ENCODE results near the gene CACNG6. TPM values are rescaled to one million over a fixed set of nuclear protein-coding genes. Genes with fewer than 3 reads are reported as not detected.

The CACNG6 gene
- total RNA-seq (not detected), total RNA-seq (0 to 0.19 (median 0) reads per million in 29 experiments)
- not detected for total RNA-seq (2013)

GRCh38 chr19:53991224-53992113 is at the start of gene CACNG6:
CACNG6 (plus strand) TSS chr19:53991637; CDS start chr19:53992878, 1,241 bp downstream.
- peaks cover 3 to 12% (median 5%) of the 10 kb centered on the region in 3 donors for H3K4me1 Mint-ChIP-seq
- H3K27me3 Mint-ChIP-seq: peaks cover 46 to 53% of the 10 kb centered on the region in 2 donors
- Histone ChIP-seq H3K4me3 (ENCODE audit: control insufficient read depth in 1 of 2, extremely low read depth in 1 of 2, low read length in 1 of 2) (no peak within 1 kb of the TSS), H3K36me3 (ENCODE audit: control insufficient read depth in 2 of 2, extremely low read depth in 1 of 2, insufficient read depth in 1 of 2, low read length in 1 of 2) (no peaks in the 10 kb centered on the region), H3K27ac (ENCODE audit: low read length) (no peak within 1 kb of the TSS), H3K4me1 (ENCODE audit: control insufficient read depth in 1 of 2, extremely low read depth in 1 of 2, insufficient read depth in 2 of 2, low read length in 2 of 2) (peaks cover 0 to 4% of the 10 kb centered on the region in 2 experiments), H3K27me3 (replicated peaks in 1 of 2; ENCODE audit: control insufficient read depth in 2 of 2, extremely low read depth in 1 of 2, insufficient read depth in 2 of 2, low read length in 1 of 2) (peaks cover 6 to 71% of the 10 kb centered on the region in 2 experiments), H3K9me3 (no peaks in the 10 kb centered on the region)
- no peak for ATAC-seq (replicated peaks in 1 of 4)
- H3K27ac Mint-ChIP-seq: no peak within 1 kb of the TSS
- H3K9me3 Mint-ChIP-seq: no peaks in the 10 kb centered on the region
- H3K36me3 Mint-ChIP-seq: no peaks in the 10 kb centered on the region
- ChIA-PET POLR2A (no interaction called here), CTCF (no interaction called here)
- H3K4me3 Mint-ChIP-seq: peak within 1 kb of the TSS in 1 of 3 donors; percentile 75
- 13% methylated on average over 44 of the region's 66 CpGs for WGBS (ENCODE audit: insufficient coverage)
- DNase-seq: no peak

GRCh38 chr19:53942001-53942786 is 49.2 kb upstream of the CACNG6 start:
- Mint-ChIP-seq H3K27ac (no peak overlapping the region), H3K36me3 (no peaks in the 10 kb centered on the region), H3K4me1 (peaks cover 0 to 6% (median 0%) of the 10 kb centered on the region in 3 donors), H3K9me3 (peaks cover 0 to 4% (median 0%) of the 10 kb centered on the region in 3 donors), H3K4me3 (no peak overlapping the region), H3K27me3 (peaks cover 58 to 69% of the 10 kb centered on the region in 2 donors)
- Histone ChIP-seq H3K27ac (ENCODE audit: low read length) (no peak overlapping the region), H3K27me3 (replicated peaks in 1 of 2; ENCODE audit: control insufficient read depth in 2 of 2, extremely low read depth in 1 of 2, insufficient read depth in 2 of 2, low read length in 1 of 2) (peaks cover 11 to 41% of the 10 kb centered on the region in 2 experiments), H3K9me3 (no peaks in the 10 kb centered on the region), H3K4me1 (ENCODE audit: control insufficient read depth in 1 of 2, extremely low read depth in 1 of 2, insufficient read depth in 2 of 2, low read length in 2 of 2) (no peaks in the 10 kb centered on the region), H3K4me3 (ENCODE audit: control insufficient read depth in 1 of 2, extremely low read depth in 1 of 2, low read length in 1 of 2) (peak overlapping the region in 1 of 2 donors; percentile 5), H3K36me3 (ENCODE audit: control insufficient read depth in 2 of 2, extremely low read depth in 1 of 2, insufficient read depth in 1 of 2, low read length in 1 of 2) (no peaks in the 10 kb centered on the region)
- POLR2A ChIA-PET: no interaction called here
- CTCF ChIA-PET: interaction anchor here in 1 of 2 donors (0.6 kb wide), 1 partner anchor 151 kb away, joined by 4 read pairs; no protein-coding TSS in a partner anchor
- ATAC-seq (replicated peaks in 1 of 4) (no peak), DNase-seq (peak in 2 of 35 experiments; percentile 2 to 8)
- 13% methylated on average over 55 of the region's 55 CpGs for WGBS (ENCODE audit: insufficient coverage)

GRCh38 chr19:53944416-53944815 is 47.0 kb upstream of the CACNG6 start:
- CTCF ChIA-PET: no interaction called here
- H3K27ac ChIP-seq (ENCODE audit: low read length): no peak overlapping the region
- H3K4me1 ChIP-seq (ENCODE audit: control insufficient read depth in 1 of 2, extremely low read depth in 1 of 2, insufficient read depth in 2 of 2, low read length in 2 of 2): no peaks in the 10 kb centered on the region
- no peak for ATAC-seq (replicated peaks in 1 of 4)
- H3K4me3 ChIP-seq (ENCODE audit: control insufficient read depth in 1 of 2, extremely low read depth in 1 of 2, low read length in 1 of 2): no peak overlapping the region
- H3K4me3 Mint-ChIP-seq: no peak overlapping the region
- H3K36me3 Mint-ChIP-seq: no peaks in the 10 kb centered on the region
- peaks cover 12 to 47% of the 10 kb centered on the region in 2 experiments for H3K27me3 ChIP-seq (replicated peaks in 1 of 2; ENCODE audit: control insufficient read depth in 2 of 2, extremely low read depth in 1 of 2, insufficient read depth in 2 of 2, low read length in 1 of 2)
- no peaks in the 10 kb centered on the region for H3K36me3 ChIP-seq (ENCODE audit: control insufficient read depth in 2 of 2, extremely low read depth in 1 of 2, insufficient read depth in 1 of 2, low read length in 1 of 2)
- H3K27me3 Mint-ChIP-seq: peaks cover 58 to 66% of the 10 kb centered on the region in 2 donors
- H3K27ac Mint-ChIP-seq: no peak overlapping the region
- H3K9me3 ChIP-seq: no peaks in the 10 kb centered on the region
- peaks cover 0 to 6% (median 0%) of the 10 kb centered on the region in 3 donors for H3K4me1 Mint-ChIP-seq
- POLR2A ChIA-PET: interaction anchor here in 1 of 2 donors (0.6 kb wide), 1 partner anchor 1081 kb away, joined by 6 read pairs; no protein-coding TSS in a partner anchor
- 87% methylated on average over 2 of the region's 4 CpGs for WGBS (ENCODE audit: insufficient coverage)
- peaks cover 0 to 4% (median 0%) of the 10 kb centered on the region in 3 donors for H3K9me3 Mint-ChIP-seq
- DNase-seq: no peak

GRCh38 chr19:53944933-53945332 is 46.5 kb upstream of the CACNG6 start:
- ATAC-seq (replicated peaks in 1 of 4) (no peak), DNase-seq (no peak)
- WGBS (ENCODE audit: insufficient coverage): 60% methylated on average over 1 of the region's 4 CpGs
- Histone ChIP-seq H3K27ac (ENCODE audit: low read length) (no peak overlapping the region), H3K4me1 (ENCODE audit: control insufficient read depth in 1 of 2, extremely low read depth in 1 of 2, insufficient read depth in 2 of 2, low read length in 2 of 2) (no peaks in the 10 kb centered on the region), H3K36me3 (ENCODE audit: control insufficient read depth in 2 of 2, extremely low read depth in 1 of 2, insufficient read depth in 1 of 2, low read length in 1 of 2) (no peaks in the 10 kb centered on the region), H3K4me3 (ENCODE audit: control insufficient read depth in 1 of 2, extremely low read depth in 1 of 2, low read length in 1 of 2) (no peak overlapping the region), H3K9me3 (no peaks in the 10 kb centered on the region), H3K27me3 (replicated peaks in 1 of 2; ENCODE audit: control insufficient read depth in 2 of 2, extremely low read depth in 1 of 2, insufficient read depth in 2 of 2, low read length in 1 of 2) (peaks cover 10 to 46% of the 10 kb centered on the region in 2 experiments)
- POLR2A ChIA-PET: interaction anchor here in 1 of 2 donors (0.6 kb wide), 1 partner anchor 1081 kb away, joined by 6 read pairs; no protein-coding TSS in a partner anchor
- H3K4me3 Mint-ChIP-seq: no peak overlapping the region
- CTCF ChIA-PET: no interaction called here
- peaks cover 0 to 4% (median 0%) of the 10 kb centered on the region in 3 donors for H3K9me3 Mint-ChIP-seq
- peaks cover 0 to 6% (median 0%) of the 10 kb centered on the region in 3 donors for H3K4me1 Mint-ChIP-seq
- peaks cover 53 to 63% of the 10 kb centered on the region in 2 donors for H3K27me3 Mint-ChIP-seq
- no peaks in the 10 kb centered on the region for H3K36me3 Mint-ChIP-seq
- H3K27ac Mint-ChIP-seq: no peak overlapping the region

- H3K27ac Mint-ChIP-seq: no peak overlapping the region
- H3K9me3 Mint-ChIP-seq: peaks cover 0 to 4% (median 0%) of the 10 kb centered on the region in 3 donors
- H3K36me3 Mint-ChIP-seq: no peaks in the 10 kb centered on the region
- peaks cover 8 to 47% of the 10 kb centered on the region in 2 experiments for H3K27me3 ChIP-seq (replicated peaks in 1 of 2; ENCODE audit: control insufficient read depth in 2 of 2, extremely low read depth in 1 of 2, insufficient read depth in 2 of 2, low read length in 1 of 2)
- no peak overlapping the region for H3K27ac ChIP-seq (ENCODE audit: low read length)
- H3K36me3 ChIP-seq (ENCODE audit: control insufficient read depth in 2 of 2, extremely low read depth in 1 of 2, insufficient read depth in 1 of 2, low read length in 1 of 2): no peaks in the 10 kb centered on the region
- peaks cover 47 to 58% of the 10 kb centered on the region in 2 donors for H3K27me3 Mint-ChIP-seq
- peaks cover 0 to 6% (median 0%) of the 10 kb centered on the region in 3 donors for H3K4me1 Mint-ChIP-seq
- H3K4me3 ChIP-seq (ENCODE audit: control insufficient read depth in 1 of 2, extremely low read depth in 1 of 2, low read length in 1 of 2): no peak overlapping the region
- no peaks in the 10 kb centered on the region for H3K9me3 ChIP-seq
- H3K4me3 Mint-ChIP-seq: no peak overlapping the region
- no peak for ATAC-seq (replicated peaks in 1 of 4)
- no peak for DNase-seq
- CTCF ChIA-PET: no interaction called here
- H3K4me1 ChIP-seq (ENCODE audit: control insufficient read depth in 1 of 2, extremely low read depth in 1 of 2, insufficient read depth in 2 of 2, low read length in 2 of 2): no peaks in the 10 kb centered on the region
- POLR2A ChIA-PET: no interaction called here
- 69% methylated on average over 6 of the region's 9 CpGs for WGBS (ENCODE audit: insufficient coverage)
Observed at GRCh38 chr19:53945441-53945840, 46.0 kb upstream of the CACNG6 start.

- Mint-ChIP-seq H3K4me3 (no peak overlapping the region), H3K4me1 (peaks cover 0 to 6% (median 0%) of the 10 kb centered on the region in 3 donors), H3K36me3 (no peaks in the 10 kb centered on the region), H3K27ac (no peak overlapping the region), H3K27me3 (peaks cover 45 to 55% of the 10 kb centered on the region in 2 donors), H3K9me3 (peaks cover 0 to 4% (median 0%) of the 10 kb centered on the region in 3 donors)
- no CpG with 5 or more reads among the region's 2 CpGs for WGBS (ENCODE audit: insufficient coverage)
- POLR2A ChIA-PET: no interaction called here
- DNase-seq (no peak), ATAC-seq (replicated peaks in 1 of 4) (no peak)
- no peaks in the 10 kb centered on the region for H3K9me3 ChIP-seq
- H3K36me3 ChIP-seq (ENCODE audit: control insufficient read depth in 2 of 2, extremely low read depth in 1 of 2, insufficient read depth in 1 of 2, low read length in 1 of 2): no peaks in the 10 kb centered on the region
- CTCF ChIA-PET: no interaction called here
- peaks cover 8 to 44% of the 10 kb centered on the region in 2 experiments for H3K27me3 ChIP-seq (replicated peaks in 1 of 2; ENCODE audit: control insufficient read depth in 2 of 2, extremely low read depth in 1 of 2, insufficient read depth in 2 of 2, low read length in 1 of 2)
- H3K27ac ChIP-seq (ENCODE audit: low read length): no peak overlapping the region
- no peaks in the 10 kb centered on the region for H3K4me1 ChIP-seq (ENCODE audit: control insufficient read depth in 1 of 2, extremely low read depth in 1 of 2, insufficient read depth in 2 of 2, low read length in 2 of 2)
- H3K4me3 ChIP-seq (ENCODE audit: control insufficient read depth in 1 of 2, extremely low read depth in 1 of 2, low read length in 1 of 2): no peak overlapping the region
Observed at GRCh38 chr19:53945998-53946397, 45.4 kb upstream of the CACNG6 start.

Measured in T-cell (primary cell).